GM06990 (cell line): ENCODE results near the gene LRRC4B.

Experiments used
- DNase-seq: peaks from one replicate; pipeline ENCODE4 v3.0.0-alpha.2; 2011; ENCODE audit not compliant: insufficient read length; ENCODE audit errors: extremely low read depth
- H3K27me3 ChIP-seq: replicated peaks from 2 replicates; pipeline ENCODE4 v1.6.0; 2011; ENCODE audit warnings: low read length; ENCODE audit not compliant: control insufficient read depth, insufficient read depth
- H3K36me3 ChIP-seq: 2 replicates; pipeline ENCODE4 v1.5.1; 2011; ENCODE audit warnings: low read length; ENCODE audit not compliant: control insufficient read depth, insufficient read depth
- H3K4me3 ChIP-seq: replicated peaks from 2 replicates; pipeline ENCODE4 v1.5.1; 2011; ENCODE audit warnings: low read depth, mild to moderate bottlenecking, control low read depth, low read length
- TF ChIP-seq, protein P1 (sequence below): IDR thresholded peaks from 2 replicates; pipeline ENCODE4 v1.5.1; 2011; ENCODE audit warnings: low read length, control low read depth, mild to moderate bottlenecking, inconsistent platforms; ENCODE audit not compliant: insufficient read depth, poor library complexity, severe bottlenecking

Gene LRRC4B

DNA sequence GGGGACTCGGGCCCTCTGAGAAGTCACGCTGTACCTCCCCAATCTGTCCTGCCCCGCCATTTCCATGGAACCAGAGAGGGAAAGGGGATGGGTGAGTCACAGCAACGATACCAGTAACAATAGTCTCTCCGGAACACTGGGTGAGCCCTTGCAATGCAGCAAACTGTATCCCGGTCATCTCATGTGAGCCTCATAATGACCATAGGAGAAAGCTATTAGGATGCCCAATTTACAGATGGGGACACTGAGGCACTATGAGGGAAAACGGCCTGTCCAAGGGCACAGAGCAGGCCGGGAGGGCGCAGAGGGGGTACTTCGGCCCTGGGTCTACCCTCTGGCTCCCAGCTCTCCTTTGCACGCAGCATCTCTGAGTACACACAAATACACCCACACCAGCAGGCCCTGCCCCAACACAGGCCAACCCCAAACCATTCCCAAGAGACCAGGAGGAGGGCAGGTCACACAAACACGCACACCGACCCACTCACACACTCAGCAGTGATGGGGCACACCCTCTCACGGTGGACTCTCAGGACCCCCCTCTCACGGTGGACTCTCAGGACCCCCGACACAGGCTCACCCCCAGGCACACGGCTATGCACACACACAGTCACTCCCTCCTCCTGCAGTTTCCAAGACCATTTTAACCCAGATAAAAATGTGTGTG lies 18.2 kb downstream of the LRRC4B start:
- H3K27me3 ChIP-seq, result no peaks in the 10 kb centered on the region; the same call in none of the 2 replicates
- TF ChIP-seq, protein P1, sequence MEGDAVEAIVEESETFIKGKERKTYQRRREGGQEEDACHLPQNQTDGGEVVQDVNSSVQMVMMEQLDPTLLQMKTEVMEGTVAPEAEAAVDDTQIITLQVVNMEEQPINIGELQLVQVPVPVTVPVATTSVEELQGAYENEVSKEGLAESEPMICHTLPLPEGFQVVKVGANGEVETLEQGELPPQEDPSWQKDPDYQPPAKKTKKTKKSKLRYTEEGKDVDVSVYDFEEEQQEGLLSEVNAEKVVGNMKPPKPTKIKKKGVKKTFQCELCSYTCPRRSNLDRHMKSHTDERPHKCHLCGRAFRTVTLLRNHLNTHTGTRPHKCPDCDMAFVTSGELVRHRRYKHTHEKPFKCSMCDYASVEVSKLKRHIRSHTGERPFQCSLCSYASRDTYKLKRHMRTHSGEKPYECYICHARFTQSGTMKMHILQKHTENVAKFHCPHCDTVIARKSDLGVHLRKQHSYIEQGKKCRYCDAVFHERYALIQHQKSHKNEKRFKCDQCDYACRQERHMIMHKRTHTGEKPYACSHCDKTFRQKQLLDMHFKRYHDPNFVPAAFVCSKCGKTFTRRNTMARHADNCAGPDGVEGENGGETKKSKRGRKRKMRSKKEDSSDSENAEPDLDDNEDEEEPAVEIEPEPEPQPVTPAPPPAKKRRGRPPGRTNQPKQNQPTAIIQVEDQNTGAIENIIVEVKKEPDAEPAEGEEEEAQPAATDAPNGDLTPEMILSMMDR, result no peak
- H3K4me3 ChIP-seq, result no peak overlapping the region
- DNase-seq, result no peak
- no peaks in the 10 kb centered on the region for H3K36me3 ChIP-seq

DNA sequence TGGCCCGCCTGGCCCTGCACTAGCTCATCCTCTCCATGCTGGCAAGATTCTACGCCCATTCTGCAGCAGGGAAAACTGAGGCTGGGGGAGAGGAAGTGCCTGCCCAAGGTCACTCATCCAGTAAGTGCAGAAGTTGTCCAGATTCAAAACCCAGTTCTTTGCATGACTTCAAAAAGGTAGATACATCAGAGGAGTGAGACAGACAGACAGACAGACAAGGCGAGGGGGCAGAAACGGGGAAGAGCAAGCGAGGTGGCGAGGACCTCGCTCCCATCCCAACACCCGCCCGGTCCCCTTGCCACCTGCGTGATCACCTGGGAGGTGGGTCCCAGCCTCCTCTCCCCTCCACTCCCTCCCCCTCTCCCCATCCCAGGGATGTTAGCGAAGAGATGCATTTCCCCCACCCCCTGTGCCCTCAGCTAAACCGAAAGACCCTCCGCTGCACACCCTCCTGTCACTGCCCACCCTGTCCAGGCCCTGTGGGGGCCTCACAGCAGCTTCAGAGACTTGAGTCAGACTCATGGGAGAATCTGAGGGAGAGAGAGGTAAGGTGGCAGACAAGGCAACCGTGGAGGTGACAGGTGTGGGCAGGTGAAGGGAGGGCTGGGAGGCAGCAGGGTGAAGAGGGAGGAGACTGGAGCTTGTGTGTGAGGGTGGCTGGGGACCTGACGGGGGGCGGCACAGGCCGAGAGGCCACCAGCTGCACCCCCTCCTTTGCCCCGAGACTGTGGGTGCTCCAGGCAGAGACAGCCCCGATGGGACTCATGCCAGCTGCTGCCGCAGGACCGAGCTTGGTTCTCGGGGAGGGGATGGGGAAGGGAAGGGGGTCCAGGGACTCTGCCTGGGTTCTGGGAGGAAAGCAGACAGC lies 18.9 kb downstream of the LRRC4B start:
- DNase-seq, result no peak
- Histone ChIP-seq H3K4me3 (no peak overlapping the region), H3K27me3 (no peaks in the 10 kb centered on the region; the same call in none of the 2 replicates), H3K36me3 (no peaks in the 10 kb centered on the region)
- TF ChIP-seq, protein P1, result no peak

DNA sequence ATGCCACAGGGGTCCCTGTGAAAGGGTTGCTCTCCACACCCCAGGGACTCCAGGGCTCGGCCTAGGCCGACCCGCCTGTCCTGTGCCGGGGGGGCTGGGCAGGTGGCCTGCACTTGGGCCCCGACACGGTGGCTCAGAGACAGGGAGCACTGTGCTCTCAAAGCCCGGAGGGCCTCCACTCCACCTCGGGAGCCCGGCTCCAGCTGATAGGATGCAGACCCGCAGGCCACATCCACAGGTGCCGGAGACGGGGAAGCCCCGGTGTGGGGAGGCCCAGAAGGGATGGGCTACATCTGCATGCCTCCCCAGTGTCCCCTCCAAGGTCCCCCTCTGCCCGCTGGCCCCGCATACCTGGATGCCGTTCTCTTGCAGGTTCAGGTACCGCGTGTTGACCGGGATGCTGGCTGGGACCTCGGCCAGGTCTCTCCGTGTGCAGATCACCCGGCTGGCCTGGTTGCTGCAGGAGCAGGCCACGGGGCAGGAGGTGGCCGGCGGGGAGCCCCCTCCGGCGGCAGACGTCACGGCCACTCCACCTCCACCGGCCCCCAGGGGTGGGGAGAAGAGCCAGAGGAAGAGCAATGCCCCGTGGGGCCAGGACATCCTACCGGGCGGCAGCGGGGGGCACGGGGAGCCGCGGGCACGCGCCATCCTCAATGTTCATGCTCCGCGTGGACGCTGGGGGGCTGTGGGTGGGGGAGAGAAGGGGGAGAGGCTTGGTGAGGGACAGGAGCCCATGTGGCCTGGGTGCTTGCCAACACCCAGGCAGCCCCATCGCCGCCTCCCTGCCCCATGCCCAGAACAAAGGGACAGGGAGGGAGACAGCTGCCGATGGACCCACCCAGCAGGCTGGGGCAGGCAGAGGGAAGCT lies 19.8 kb downstream of the LRRC4B start:
- H3K4me3 ChIP-seq, result no peak overlapping the region
- no peaks in the 10 kb centered on the region; the same call in none of the 2 replicates for H3K27me3 ChIP-seq
- no peaks in the 10 kb centered on the region for H3K36me3 ChIP-seq
- no peak for DNase-seq
- TF ChIP-seq, protein P1, result no peak

DNA sequence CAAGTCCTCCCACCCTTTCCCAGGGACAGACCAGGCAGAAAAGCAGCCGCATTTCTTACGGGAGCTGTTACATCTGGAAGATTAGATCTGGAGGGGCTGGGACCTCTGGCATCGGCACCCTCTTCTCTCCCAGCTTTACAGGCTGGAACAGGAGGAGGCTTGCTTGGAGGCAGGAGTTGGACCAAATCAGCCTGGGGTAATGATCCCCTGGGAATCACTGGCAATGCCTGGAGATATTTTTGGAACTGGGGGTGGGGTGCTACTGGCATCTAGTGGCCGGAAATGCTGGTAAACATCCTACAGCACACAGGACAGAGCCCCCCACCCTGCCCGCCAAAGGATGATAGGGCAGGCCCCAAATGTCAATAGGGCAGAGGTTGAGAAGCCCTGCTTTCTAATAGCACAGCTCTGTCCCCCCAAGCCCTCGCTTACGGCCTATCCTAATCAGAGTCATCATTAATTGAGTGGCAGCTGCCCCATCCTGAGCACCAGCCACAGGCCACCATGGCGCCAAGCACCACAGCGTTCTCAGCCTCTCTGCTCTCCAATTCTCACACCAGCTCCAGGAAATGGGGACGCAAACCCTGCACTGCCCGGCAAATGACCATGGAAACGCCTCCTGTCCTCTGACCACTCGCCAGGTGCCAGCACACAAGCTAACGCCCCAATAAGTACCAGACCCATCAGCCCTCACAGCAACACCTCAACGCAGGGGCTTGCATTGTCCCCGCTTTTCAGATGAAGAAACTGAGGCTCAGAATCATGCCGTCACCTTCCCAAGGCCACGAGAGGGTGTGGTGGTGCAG lies 20.6 kb downstream of the LRRC4B start:
- TF ChIP-seq, protein P1, result no peak
- Histone ChIP-seq H3K27me3 (no peaks in the 10 kb centered on the region; the same call in 1 of the 2 replicates), H3K4me3 (no peak overlapping the region), H3K36me3 (no peaks in the 10 kb centered on the region)
- no peak for DNase-seq
